T47D (cell line): ENCODE data around the gene GREB1.
A peak's percentile ranks its signal among the peaks of the same experiment; 100 is the strongest.

Experiments
- DNase-seq, 2 experiments: peaks; one replicate each; pipeline versions ENCODE4 v3.0.0 to v3.0.0-alpha.2; 2011 to 2012; ENCODE audit warnings: low read depth in 1 of 2, low spot score in 1 of 2
- JUND ChIP-seq: IDR thresholded peaks from 2 replicates; pipeline ENCODE4 v1.6.1; 2012; ENCODE audit warnings: low read depth
- in situ Hi-C: cut with HindIII; loops from 2 replicates; pipeline ENCODE4 v1.10.0; 2016; ENCODE audit warnings: low sequenced_read_pairs, low pct_unique_long_range_greater_than_20kb

The GREB1 gene

GRCh38 chr2:11543337-11544216 is 9.7 kb downstream of the GREB1 start:
- no peak for TF ChIP-seq JUND
- peak in 1 of 2 experiments; percentile 76 for DNase-seq
- in situ Hi-C loops: no loop called here

DNA sequence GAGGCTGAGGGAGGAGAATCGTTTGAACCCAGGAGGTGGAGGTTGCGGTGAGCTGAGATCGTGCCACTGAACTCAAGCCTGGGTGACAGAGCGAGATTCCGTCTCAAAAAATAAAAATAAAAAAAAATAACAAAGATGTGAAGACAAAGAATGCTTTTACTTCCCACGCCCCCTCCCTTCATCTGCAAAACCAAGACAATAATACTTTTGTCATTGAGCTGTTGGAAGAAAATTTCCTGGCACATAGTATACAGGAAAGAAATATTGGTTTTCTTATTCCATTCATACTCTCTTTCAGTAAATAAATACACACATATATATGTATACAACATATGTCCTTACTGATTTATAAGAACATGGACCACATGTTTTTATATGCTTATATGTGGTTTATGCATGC is 12.2 kb downstream of the GREB1 start:
- TF ChIP-seq JUND: no peak
- no peak for DNase-seq
- in situ Hi-C loops: no loop called here

DNA sequence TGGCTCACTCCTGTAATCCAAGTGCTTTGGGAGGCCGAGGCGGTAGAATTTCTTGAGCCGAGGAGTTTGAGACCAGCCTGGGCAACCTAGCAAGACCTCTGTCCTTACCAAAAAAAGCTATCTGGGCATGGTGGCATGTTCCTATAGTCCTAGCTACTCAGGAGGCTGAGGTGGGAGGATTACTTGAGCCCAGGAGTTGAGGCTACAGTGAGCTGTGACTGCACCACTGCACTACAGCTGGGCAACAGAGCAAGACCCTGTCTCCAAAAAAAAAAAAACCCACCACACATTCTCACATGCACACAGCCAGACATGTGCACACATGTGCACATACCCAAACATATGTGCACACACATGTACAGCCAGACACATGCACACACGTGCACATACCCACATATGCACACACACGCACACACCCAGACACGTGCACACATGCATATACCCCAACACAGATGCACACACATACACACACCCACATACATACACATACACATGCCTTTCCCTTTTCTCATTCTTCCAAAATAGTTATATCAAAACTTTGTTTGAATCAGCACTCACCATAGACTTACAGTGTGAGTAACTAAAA is 14.2 kb downstream of the GREB1 start:
- no peak for TF ChIP-seq JUND
- no peak for DNase-seq
- in situ Hi-C loops: no loop called here

DNA sequence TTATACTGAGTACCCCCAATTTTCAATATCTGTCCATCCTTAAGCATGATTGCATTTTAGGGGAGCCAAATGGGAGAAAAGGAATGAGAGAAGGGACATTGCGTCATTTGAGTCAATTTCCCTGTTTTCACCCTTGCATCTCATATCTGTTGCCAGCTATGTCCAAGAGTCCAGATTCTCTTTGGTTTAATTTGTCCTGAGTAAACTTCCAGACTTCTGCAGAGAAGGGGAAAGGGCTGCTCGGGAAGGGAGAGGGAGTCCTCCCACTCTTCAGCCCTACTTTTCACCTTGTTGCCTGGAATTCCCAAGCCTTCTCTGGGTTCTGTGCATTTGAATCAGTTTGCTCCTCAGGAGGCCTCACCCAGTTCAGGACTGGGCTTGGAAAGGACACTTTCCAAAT is 16.5 kb downstream of the GREB1 start:
- TF ChIP-seq JUND: no peak
- no peak for DNase-seq
- in situ Hi-C loops: no loop called here

DNA sequence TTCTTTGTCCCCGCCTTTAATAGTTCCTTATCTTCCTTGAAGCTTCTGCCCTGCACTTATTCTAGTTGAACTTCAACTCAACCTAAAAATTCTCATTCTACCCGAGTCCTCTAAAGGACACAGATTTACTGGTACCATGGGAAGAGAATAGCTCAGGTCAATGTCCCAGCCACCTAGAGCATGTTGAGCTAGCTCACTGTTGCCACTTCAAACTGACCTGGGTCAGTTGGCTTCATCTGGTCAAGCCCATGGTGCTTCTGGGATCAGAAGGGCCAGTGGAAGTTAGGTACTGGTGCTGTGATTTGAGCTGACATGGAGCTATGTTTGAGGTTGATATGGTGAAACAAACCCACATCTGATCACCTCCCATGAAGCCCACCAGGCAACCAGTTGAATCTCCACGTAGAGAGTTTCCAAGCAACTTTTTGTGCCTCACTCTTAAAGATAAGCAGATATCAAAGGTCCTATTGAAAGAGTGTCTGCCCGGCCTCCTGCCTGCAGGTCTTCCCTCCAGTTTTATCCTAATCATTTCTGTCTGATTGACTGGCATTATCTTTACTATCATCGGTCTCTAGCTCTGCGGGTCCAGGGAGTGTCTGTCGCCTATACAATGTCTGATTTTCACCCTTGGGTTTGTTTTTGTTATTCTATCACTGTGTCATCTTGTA is 17.2 kb downstream of the GREB1 start:
- DNase-seq: no peak
- in situ Hi-C loops: no loop called here
- TF ChIP-seq JUND: no peak

GRCh38 chr2:11551569-11552259 is 17.9 kb downstream of the GREB1 start:
- in situ Hi-C loops: no loop called here
- no peak for DNase-seq
- TF ChIP-seq JUND: no peak

DNA sequence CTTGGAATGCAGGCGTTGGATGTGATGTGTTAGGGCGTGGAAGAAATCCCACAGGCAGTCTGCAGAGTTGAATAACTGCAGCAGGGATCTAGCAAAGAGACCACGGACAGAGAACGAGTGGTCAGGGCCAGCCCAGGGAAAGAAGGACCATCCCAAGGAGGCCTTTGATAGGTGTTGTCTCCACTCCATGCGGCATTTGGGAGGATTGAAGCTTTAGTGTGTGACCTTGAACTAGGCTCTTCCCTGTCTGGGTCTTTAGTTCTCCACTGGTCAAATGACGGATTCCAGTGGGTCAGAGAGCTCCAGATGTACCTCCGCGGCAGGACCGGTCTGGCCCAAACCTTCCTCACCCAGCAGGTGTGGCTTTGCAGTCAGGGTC is 18.4 kb downstream of the GREB1 start:
- in situ Hi-C loops: no loop called here
- TF ChIP-seq JUND: no peak
- DNase-seq: no peak

GRCh38 chr2:11553661-11554398 is 20.0 kb downstream of the GREB1 start:
- in situ Hi-C loops: no loop called here
- TF ChIP-seq JUND: no peak
- DNase-seq: peak in 1 of 2 experiments; percentile 91

DNA sequence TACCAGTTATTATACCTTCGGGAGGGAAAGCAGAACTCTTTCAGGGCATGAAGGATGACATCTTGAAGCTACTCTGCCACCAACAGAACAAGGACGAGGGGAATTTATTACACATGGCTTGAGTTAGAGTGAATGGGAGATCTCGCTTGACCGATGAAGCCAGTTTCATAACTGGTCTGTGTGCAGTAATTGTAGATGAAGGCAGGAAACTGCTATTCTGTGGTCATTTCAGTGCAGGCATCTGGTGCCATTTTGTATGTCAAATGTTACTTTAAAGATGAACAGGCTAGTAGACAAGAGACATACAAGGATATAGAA is 20.5 kb downstream of the GREB1 start:
- in situ Hi-C loops: no loop called here
- no peak for TF ChIP-seq JUND
- no peak for DNase-seq

GRCh38 chr2:11556101-11556806 is 22.4 kb downstream of the GREB1 start:
- DNase-seq: peak in 1 of 2 experiments; percentile 86
- TF ChIP-seq JUND: no peak
- in situ Hi-C loops: no loop called here

DNA sequence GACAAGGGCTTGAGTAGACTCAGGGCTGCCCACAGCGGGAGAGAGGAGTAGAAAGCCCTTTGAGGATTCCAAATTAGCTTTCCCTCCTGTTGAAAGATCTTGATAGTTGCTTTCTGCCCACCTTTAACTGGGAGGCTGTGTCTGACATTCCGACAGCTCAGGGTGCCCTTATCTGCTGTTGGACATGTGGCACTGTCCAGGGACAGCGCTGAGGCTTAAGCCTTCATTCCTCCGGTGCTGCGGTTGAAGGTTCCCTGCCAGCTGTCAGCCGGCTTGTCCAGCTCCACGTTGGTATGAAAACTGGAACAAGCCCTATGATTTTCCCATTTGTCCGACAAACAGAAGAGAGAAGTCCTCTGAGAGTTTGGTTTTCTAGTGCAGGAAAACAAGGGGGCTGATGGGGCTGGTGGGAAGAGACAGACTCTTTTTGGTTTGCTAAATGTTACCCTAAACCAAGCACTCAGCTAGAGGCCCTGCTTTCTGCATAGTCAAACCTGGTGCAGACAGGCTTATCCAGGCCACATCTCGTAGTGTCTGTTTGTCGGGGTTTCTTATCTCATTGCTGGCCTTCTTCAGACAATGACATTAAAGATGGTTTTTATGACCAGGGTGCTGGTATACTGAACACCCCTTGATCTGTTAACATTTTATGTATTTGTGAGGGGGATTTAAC is 24.5 kb downstream of the GREB1 start:
- DNase-seq: no peak
- no peak for TF ChIP-seq JUND
- in situ Hi-C loops: no loop called here
